ENCODE measurements around the gene RNU6-1. TPM values are rescaled to one million over a fixed set of nuclear protein-coding genes. Genes with fewer than 3 reads are reported as not detected.

The RNU6-1 gene
- total RNA-seq, 1 experiment from 2014 or later = not detected

DNA sequence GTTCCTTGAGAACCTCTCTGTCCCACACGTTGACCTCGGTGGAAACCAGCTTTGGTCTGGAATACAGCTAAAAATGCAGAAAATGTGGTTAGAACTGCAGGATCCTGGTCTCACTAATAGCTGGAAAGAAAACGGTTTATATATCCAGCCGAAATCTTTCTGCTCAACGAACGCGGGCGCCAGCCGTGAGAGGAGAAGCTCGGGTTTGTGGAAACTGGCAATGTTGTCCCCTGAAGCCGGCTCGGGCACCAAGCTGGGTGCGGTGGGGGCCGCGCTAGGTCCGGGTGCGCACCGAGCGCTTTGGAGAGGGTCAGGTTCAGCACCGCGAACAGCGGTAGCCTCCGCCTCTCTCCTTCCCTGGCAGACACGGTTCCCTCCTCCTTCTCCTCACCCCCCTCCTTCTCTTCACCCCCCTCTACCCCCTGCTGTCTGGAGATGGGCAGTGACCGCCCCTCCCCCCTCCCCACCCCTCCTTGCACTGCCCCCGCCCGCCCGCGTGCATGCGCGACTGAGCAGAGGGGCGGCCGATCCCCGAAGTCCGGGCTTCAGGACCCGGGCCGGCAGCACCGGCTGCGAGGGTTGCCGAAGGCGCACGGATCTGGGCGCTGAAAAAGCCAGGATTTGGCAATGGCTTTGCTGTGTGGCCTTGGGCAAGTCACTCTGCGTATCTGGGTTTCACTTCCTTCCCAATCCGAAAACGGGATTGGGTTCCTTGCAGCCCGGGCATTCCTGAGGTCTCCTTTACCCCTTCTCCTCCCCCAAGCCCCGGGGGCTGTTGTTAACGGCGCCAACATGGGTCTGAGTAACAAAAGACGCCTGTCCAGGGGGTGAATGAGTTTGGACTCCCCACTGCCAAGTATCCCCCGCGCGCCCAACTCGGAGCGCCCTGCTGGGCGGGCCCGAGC lies 14.6 kb downstream of the RNU6-1 start, which contains the start of gene SKOR1:
Gene SKOR1, plus strand, starts transcription at position 534 of the 905 bp plus-strand sequence. Its CDS starts 94 bp downstream, at position 628.
- no TSS peak for BruUV-seq (replicated peaks)
- Mint-ChIP-seq H3K27ac (ENCODE audit: unreplicated experiment) (no peak within 1 kb of the TSS), H3K4me1 (ENCODE audit: low read depth, unreplicated experiment) (peaks cover 12% of the 10 kb centered on the region), H3K27me3 (ENCODE audit: insufficient read depth, unreplicated experiment) (peaks cover 25% of the 10 kb centered on the region), H3K4me3 (ENCODE audit: unreplicated experiment) (peak within 1 kb of the TSS; percentile 82), H3K9me3 (ENCODE audit: unreplicated experiment) (no peaks in the 10 kb centered on the region), H3K36me3 (ENCODE audit: insufficient read depth, unreplicated experiment) (no peaks in the 10 kb centered on the region)
- ChIA-PET POLR2A (no interaction called here), CTCF (interaction anchor here (1.6 kb wide), 1 partner anchor 10 kb away, joined by 4 read pairs; no protein-coding TSS in a partner anchor)
- Histone ChIP-seq H3K9me3 (no peaks in the 10 kb centered on the region), H3K4me1 (no peaks in the 10 kb centered on the region; the same call in 1 of the 2 replicates), H3K36me3 (ENCODE audit: control insufficient read depth, insufficient read depth, low read length) (no peaks in the 10 kb centered on the region), H3K4me3 (ENCODE audit: low read depth, low read length) (no peak within 1 kb of the TSS), H3K27me3 (replicated peaks; ENCODE audit: control insufficient read depth, insufficient read depth, low read length) (no peaks in the 10 kb centered on the region; the same call in 1 of the 2 replicates)
- intact Hi-C loops (cut with micrococcal nuclease; ENCODE audit: unreplicated experiment) = no loop called here
- TF ChIP-seq, protein P1, sequence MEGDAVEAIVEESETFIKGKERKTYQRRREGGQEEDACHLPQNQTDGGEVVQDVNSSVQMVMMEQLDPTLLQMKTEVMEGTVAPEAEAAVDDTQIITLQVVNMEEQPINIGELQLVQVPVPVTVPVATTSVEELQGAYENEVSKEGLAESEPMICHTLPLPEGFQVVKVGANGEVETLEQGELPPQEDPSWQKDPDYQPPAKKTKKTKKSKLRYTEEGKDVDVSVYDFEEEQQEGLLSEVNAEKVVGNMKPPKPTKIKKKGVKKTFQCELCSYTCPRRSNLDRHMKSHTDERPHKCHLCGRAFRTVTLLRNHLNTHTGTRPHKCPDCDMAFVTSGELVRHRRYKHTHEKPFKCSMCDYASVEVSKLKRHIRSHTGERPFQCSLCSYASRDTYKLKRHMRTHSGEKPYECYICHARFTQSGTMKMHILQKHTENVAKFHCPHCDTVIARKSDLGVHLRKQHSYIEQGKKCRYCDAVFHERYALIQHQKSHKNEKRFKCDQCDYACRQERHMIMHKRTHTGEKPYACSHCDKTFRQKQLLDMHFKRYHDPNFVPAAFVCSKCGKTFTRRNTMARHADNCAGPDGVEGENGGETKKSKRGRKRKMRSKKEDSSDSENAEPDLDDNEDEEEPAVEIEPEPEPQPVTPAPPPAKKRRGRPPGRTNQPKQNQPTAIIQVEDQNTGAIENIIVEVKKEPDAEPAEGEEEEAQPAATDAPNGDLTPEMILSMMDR (IDR thresholded peaks at IDR 0.05; ENCODE audit: insufficient read depth in 1 of 2, low read depth in 1 of 2, low read length in 1 of 2, severe bottlenecking in 1 of 2, unreplicated experiment in 1 of 2) = no peak
- no peak for DNase-seq

DNA sequence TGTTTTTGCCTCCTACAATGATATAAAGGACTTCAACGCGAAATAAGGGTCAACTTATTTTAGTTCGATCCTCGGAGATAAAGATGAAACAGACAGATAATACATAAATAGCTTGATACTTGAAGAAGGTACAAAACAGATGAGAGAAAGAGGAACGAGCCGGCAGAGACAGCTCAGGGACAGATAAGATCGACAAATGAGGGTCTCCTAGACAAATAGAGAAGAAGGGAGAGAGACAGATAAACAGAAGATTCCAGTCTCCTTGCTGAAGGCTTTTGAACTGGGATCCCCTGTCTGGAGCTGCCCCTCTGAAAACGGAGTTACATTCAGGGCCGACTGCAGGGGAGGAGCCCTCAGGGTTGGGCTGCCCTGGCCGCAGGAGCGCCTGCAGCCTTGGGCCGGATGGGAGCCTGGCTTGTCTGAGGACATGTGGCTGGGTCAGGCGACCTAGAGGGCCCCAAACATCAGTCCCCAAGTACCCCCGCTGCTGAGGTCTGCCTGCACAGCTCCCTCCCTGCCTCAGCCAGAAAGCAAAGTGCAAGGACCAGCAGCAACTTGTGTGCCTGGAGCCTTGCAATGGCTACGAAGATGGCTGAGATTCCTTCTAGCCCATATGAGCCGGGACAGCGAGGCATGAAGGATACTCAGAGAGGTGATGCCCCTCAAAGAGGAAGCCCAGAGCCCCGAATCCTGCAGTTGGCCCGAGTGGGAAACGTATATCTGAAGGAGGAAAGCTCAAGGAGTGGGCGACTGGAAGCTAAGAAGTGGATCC lies 15.5 kb downstream of the RNU6-1 start:
- DNase-seq = no peak
- H3K4me3 ChIP-seq (ENCODE audit: low read depth, low read length) = no peak overlapping the region
- H3K4me1 ChIP-seq = no peaks in the 10 kb centered on the region; the same call in 1 of the 2 replicates
- intact Hi-C loops (cut with micrococcal nuclease; ENCODE audit: unreplicated experiment) = no loop called here
- H3K27me3 ChIP-seq (replicated peaks; ENCODE audit: control insufficient read depth, insufficient read depth, low read length) = no peaks in the 10 kb centered on the region; the same call in 1 of the 2 replicates
- Mint-ChIP-seq H3K4me3 (ENCODE audit: unreplicated experiment) (peak overlapping the region; percentile 82), H3K27me3 (ENCODE audit: insufficient read depth, unreplicated experiment) (peaks cover 25% of the 10 kb centered on the region), H3K4me1 (ENCODE audit: low read depth, unreplicated experiment) (peaks cover 12% of the 10 kb centered on the region), H3K9me3 (ENCODE audit: unreplicated experiment) (no peaks in the 10 kb centered on the region), H3K36me3 (ENCODE audit: insufficient read depth, unreplicated experiment) (no peaks in the 10 kb centered on the region), H3K27ac (ENCODE audit: unreplicated experiment) (no peak overlapping the region)
- POLR2A ChIA-PET = no interaction called here
- CTCF ChIA-PET = interaction anchor here (1.6 kb wide), 1 partner anchor 11 kb away, joined by 4 read pairs; no protein-coding TSS in a partner anchor
- no peaks in the 10 kb centered on the region for H3K36me3 ChIP-seq (ENCODE audit: control insufficient read depth, insufficient read depth, low read length)
- H3K9me3 ChIP-seq = no peaks in the 10 kb centered on the region
- TF ChIP-seq, protein P1 (IDR thresholded peaks at IDR 0.05; ENCODE audit: insufficient read depth in 1 of 2, low read depth in 1 of 2, low read length in 1 of 2, severe bottlenecking in 1 of 2, unreplicated experiment in 1 of 2) = no peak
- BruUV-seq (replicated peaks) = no TSS peak
